Keratinocyte (primary cell): Measurements from ENCODE around the gene CRISPLD2. TPM values are rescaled to one million over a fixed set of nuclear protein-coding genes. Genes with fewer than 3 reads are reported as not detected.

Experiments used
- DNase-seq: peaks from one replicate; pipeline ENCODE4 v3.0.0-alpha.2; 2011; ENCODE audit warnings: low read depth, missing footprints, low spot score
- FAIRE-seq: peaks from 2 replicates; lab custom pipeline; 2011; peaks lifted over from hg19 to GRCh38; lab: Jason Lieb, UNC
- H2AFZ ChIP-seq: 2 replicates; pipeline ENCODE4 v1.6.0; 2012; ENCODE audit warnings: low read length, control low read depth, inconsistent platforms; ENCODE audit not compliant: control insufficient read depth
- H3K27ac ChIP-seq: 2 replicates; pipeline ENCODE4 v1.5.1; 2011; ENCODE audit warnings: low read length; ENCODE audit not compliant: control insufficient read depth, insufficient read depth
- H3K27me3 ChIP-seq: 3 replicates; pipeline ENCODE4 v1.6.0; 2011; ENCODE audit warnings: low read length; ENCODE audit not compliant: control insufficient read depth, insufficient read depth; ENCODE audit errors: extremely low read depth
- H3K36me3 ChIP-seq, 2 experiments: 2 replicates in 1 of 2; 3 replicates in 1 of 2; pipeline ENCODE4 v1.5.1; 2011; ENCODE audit warnings: low read length in 2 of 2, mild to moderate bottlenecking in 1 of 2; ENCODE audit not compliant: control insufficient read depth in 2 of 2, insufficient read depth in 2 of 2; ENCODE audit errors: extremely low read depth in 1 of 2
- H3K4me1 ChIP-seq: 3 replicates; pipeline ENCODE4 v1.5.1; 2011; ENCODE audit warnings: low read length; ENCODE audit not compliant: control insufficient read depth, insufficient read depth; ENCODE audit errors: extremely low read depth
- H3K4me2 ChIP-seq: 3 replicates; pipeline ENCODE4 v1.6.0; 2011; ENCODE audit warnings: low read depth, low read length; ENCODE audit not compliant: control insufficient read depth, insufficient read depth; ENCODE audit errors: extremely low read depth
- H3K4me3 ChIP-seq, 3 experiments: fragments of 200-600 bp in 1 of 3; sonication (generic) in 1 of 3; 2 replicates in 2 of 3; 3 replicates in 1 of 3; pipeline ENCODE4 v1.5.1; 2011 to 2016; ENCODE audit warnings: low read length in 3 of 3, mild to moderate bottlenecking in 3 of 3, control low read depth in 2 of 3, inconsistent platforms in 1 of 3, low read depth in 1 of 3, mixed read lengths in 1 of 3, mixed run types in 1 of 3, moderate library complexity in 1 of 3; ENCODE audit not compliant: control insufficient read depth in 2 of 3, insufficient read depth in 2 of 3; ENCODE audit errors: extremely low read depth in 1 of 3
- H3K79me2 ChIP-seq: 2 replicates; pipeline ENCODE4 v1.6.0; 2012; ENCODE audit warnings: low read length; ENCODE audit not compliant: control insufficient read depth, insufficient read depth
- H3K9ac ChIP-seq: 3 replicates; pipeline ENCODE4 v1.6.0; 2011; ENCODE audit warnings: low read length; ENCODE audit not compliant: control insufficient read depth, insufficient read depth; ENCODE audit errors: extremely low read depth
- H3K9me1 ChIP-seq: 3 replicates; pipeline ENCODE4 v1.6.0; 2011; ENCODE audit warnings: low read length; ENCODE audit not compliant: control insufficient read depth, insufficient read depth; ENCODE audit errors: extremely low read depth
- H3K9me3 ChIP-seq: 2 replicates; pipeline ENCODE4 v1.5.1; 2012; ENCODE audit warnings: low read depth, low read length; ENCODE audit not compliant: control insufficient read depth
- H4K20me1 ChIP-seq: 3 replicates; pipeline ENCODE4 v1.6.0; 2011; ENCODE audit warnings: low read length; ENCODE audit not compliant: control insufficient read depth, insufficient read depth; ENCODE audit errors: extremely low read depth
- CTCF ChIP-seq, 3 experiments: IDR thresholded peaks in 1 of 3; conservative IDR thresholded peaks in 1 of 3; optimal IDR thresholded peaks in 1 of 3; 2 replicates in 2 of 3; 3 replicates in 1 of 3; pipeline versions ENCODE3 to v1.5.1; 2011; ENCODE audit warnings: low read length in 3 of 3, mild to moderate bottlenecking in 3 of 3, moderate library complexity in 2 of 3, control low read depth in 1 of 3, inconsistent platforms in 1 of 3; ENCODE audit not compliant: insufficient read depth in 2 of 3; ENCODE audit errors: extremely low read depth in 1 of 3
- EZH2 ChIP-seq: IDR thresholded peaks from one replicate; pipeline ENCODE4 v1.6.1; 2012; ENCODE audit warnings: inconsistent platforms, mild to moderate bottlenecking, low read length, moderate library complexity
- dilution Hi-C: fragments of 300-500 bp; cut with MboI; formaldehyde crosslinking; loops from one replicate; pipeline ENCODE4 v1.7.0; 2020; ENCODE audit warnings: low sequenced_read_pairs; ENCODE audit not compliant: extremely low pct_ligation_motif_present
- polyA plus RNA-seq, 5 experiments: library from polyadenylated mRNA; depleted of rRNA in 3 of 5; stranded (reverse) in 3 of 5; stranded (forward) in 1 of 5; unstranded in 1 of 5; fragments of >200 nt; gene quantifications; 1 replicate in 1 of 5; 2 replicates in 3 of 5; 3 replicates in 1 of 5; pipeline versions ENCODE4 v1.2.1 to v1.2.3, GENCODE V29; 2011 to 2012; ENCODE audit warnings: missing spikeins in 2 of 5, low read depth in 1 of 5, low replicate concordance in 1 of 5

Gene CRISPLD2
- polyA plus RNA-seq, 1 donor (not counting 4 experiments of a cell fraction or from before 2014, with no cell fraction given) = 1.2 TPM

GRCh38 chr16:84876873-84877606, 57.3 kb downstream of the CRISPLD2 start:
- H3K4me3 ChIP-seq = no peak overlapping the region
- TF ChIP-seq EZH2 (no peak), CTCF (optimal IDR thresholded peaks at IDR 0.05 in 1 of 3, IDR thresholded peaks at IDR 0.05 in 1 of 3, conservative IDR thresholded peaks at IDR 0.05 in 1 of 3; ENCODE audit: extremely low read depth in 1 of 3, insufficient read depth in 2 of 3, low read length in 3 of 3) (no peak)
- no peak overlapping the region for H3K27ac ChIP-seq
- no peak overlapping the region for H3K4me2 ChIP-seq
- no peaks in the 10 kb centered on the region for H3K9me3 ChIP-seq
- H2AFZ ChIP-seq = no peak overlapping the region
- H3K4me1 ChIP-seq = peaks cover 17% of the 10 kb centered on the region
- no peak for FAIRE-seq
- no peaks in the 10 kb centered on the region for H3K36me3 ChIP-seq
- no peak overlapping the region for H3K9ac ChIP-seq
- no peaks in the 10 kb centered on the region for H4K20me1 ChIP-seq
- no peaks in the 10 kb centered on the region for H3K27me3 ChIP-seq
- no peak for DNase-seq
- no peaks in the 10 kb centered on the region for H3K9me1 ChIP-seq
- no peaks in the 10 kb centered on the region for H3K79me2 ChIP-seq
- dilution Hi-C loops = no loop called here

- Histone ChIP-seq H3K27ac (no peak overlapping the region), H3K36me3 (no peaks in the 10 kb centered on the region), H3K9me3 (no peaks in the 10 kb centered on the region), H3K4me2 (no peak overlapping the region), H2AFZ (no peak overlapping the region), H4K20me1 (no peaks in the 10 kb centered on the region), H3K4me3 (no peak overlapping the region), H3K9ac (no peak overlapping the region), H3K9me1 (no peaks in the 10 kb centered on the region), H3K79me2 (no peaks in the 10 kb centered on the region), H3K27me3 (no peaks in the 10 kb centered on the region), H3K4me1 (peaks cover 25% of the 10 kb centered on the region)
- FAIRE-seq = no peak
- no peak for TF ChIP-seq EZH2
- TF ChIP-seq CTCF (optimal IDR thresholded peaks at IDR 0.05 in 1 of 3, IDR thresholded peaks at IDR 0.05 in 1 of 3, conservative IDR thresholded peaks at IDR 0.05 in 1 of 3; ENCODE audit: extremely low read depth in 1 of 3, insufficient read depth in 2 of 3, low read length in 3 of 3) = no peak
- no peak for DNase-seq
- dilution Hi-C loops = no loop called here
Measured at GRCh38 chr16:84878770-84879169, 59.0 kb downstream of the CRISPLD2 start.
